Gastroesophageal sphincter (tissue), 4 donors: ENCODE data around the gene GPHN. TPM values are rescaled to one million over a fixed set of nuclear protein-coding genes. Genes with fewer than 3 reads are reported as not detected.
A peak's percentile ranks its signal among the peaks of the same experiment; 100 is the strongest.

Source experiments
- ATAC-seq: fragments of 150-250 bp; one replicate; pipeline ENCODE4 v1.9.1; 2016; ENCODE audit warnings: mild to moderate bottlenecking, moderate library complexity
- H3K27ac ChIP-seq, 4 donors: fragments of 200-600 bp; sonication (generic) in 3 of 4; 1 replicate in 3 of 4; 2 replicates in 1 of 4; pipeline ENCODE4 v1.5.1; 2016 to 2019
- H3K27me3 ChIP-seq: fragments of 200-600 bp; sonication (generic); one replicate; pipeline ENCODE4 v1.5.1; 2019
- H3K36me3 ChIP-seq, 2 donors: fragments of 200-600 bp; sonication (generic); one replicate each; pipeline ENCODE4 v1.5.1; 2019; ENCODE audit warnings: control low read depth in 1 of 2
- H3K4me1 ChIP-seq, 3 donors: fragments of 200-600 bp; sonication (generic); 1 replicate in 2 of 3; 2 replicates in 1 of 3; pipeline ENCODE4 v1.5.1; 2016 to 2019; ENCODE audit warnings: control low read depth in 2 of 3
- H3K4me3 ChIP-seq, 2 donors: fragments of 200-600 bp; sonication (generic); one replicate each; pipeline ENCODE4 v1.5.1; 2019; ENCODE audit warnings: mild to moderate bottlenecking in 1 of 2, moderate library complexity in 1 of 2
- H3K9me3 ChIP-seq, 3 donors: fragments of 200-600 bp; sonication (generic); one replicate each; pipeline ENCODE4 v1.5.1; 2017 to 2019; ENCODE audit warnings: control low read depth in 2 of 3
- EP300 ChIP-seq: sonication (generic); formaldehyde crosslinking; IDR thresholded peaks from one replicate; pipeline ENCODE4 v1.6.1; 2017; ENCODE audit warnings: antibody characterized with exemption, mild to moderate bottlenecking
- POLR2A ChIP-seq, 2 donors: fragments of 450-650 bp; IDR thresholded peaks; one replicate each; pipeline ENCODE4 v1.6.1; 2017; ENCODE audit warnings: antibody characterized with exemption in 2 of 2, mild to moderate bottlenecking in 2 of 2, moderate library complexity in 1 of 2
- POLR2AphosphoS5 ChIP-seq: sonication (generic); formaldehyde crosslinking; IDR thresholded peaks from one replicate; pipeline ENCODE4 v1.6.1; 2017; ENCODE audit warnings: antibody characterized with exemption
- WGBS, 2 donors: methylation state at CpG; one replicate each; pipeline ENCODE4 v1.1.5; 2018; ENCODE audit warnings: low coverage in 1 of 2; 5-methylcytosine and 5-hydroxymethylcytosine counted together
- total RNA-seq, 4 donors: library from RNA; depleted of rRNA; stranded (reverse); fragments of >200 nt; gene quantifications; one replicate each; pipeline ENCODE4 v1.1.0, GENCODE V29; 2016
- TF ChIP-seq, protein P1 (sequence below), 4 experiments: fragments of 200-600 bp in 2 of 4; fragments of 450-650 bp in 2 of 4; sonication (generic) in 1 of 4; IDR thresholded peaks; one replicate each; pipeline ENCODE4 v1.5.1; 2017 to 2019; ENCODE audit warnings: antibody characterized with exemption in 4 of 4, mild to moderate bottlenecking in 2 of 4, moderate library complexity in 2 of 4

GPHN gene
- total RNA-seq, 4 donors from 2014 or later, result 13.1 to 16.5 (median 14.7) TPM

DNA sequence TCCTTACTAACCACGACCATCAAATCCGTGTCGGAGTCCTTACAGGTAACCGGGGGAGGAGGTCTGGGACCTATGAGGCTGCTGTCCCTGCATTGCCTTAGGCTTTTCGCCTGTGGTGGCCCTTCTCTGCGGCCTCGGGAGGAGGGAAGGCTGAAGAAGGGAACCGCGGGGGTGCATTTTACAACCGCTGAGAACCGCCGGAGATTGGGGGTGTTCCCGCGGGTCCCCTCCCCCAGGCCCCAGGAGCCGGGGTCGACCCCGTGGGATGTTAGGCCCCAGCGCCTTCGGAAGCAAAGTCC is 549 bp downstream of the GPHN start:
- no peak for ATAC-seq
- whole genome bisulfite sequencing, 2 donors, result 0% methylated on average over 1 of the region's 19 CpGs; no CpG with 5 or more reads in 1 of the 2 donors
- no peak for TF ChIP-seq POLR2A (IDR thresholded peaks at IDR 0.05)
- no peak for TF ChIP-seq POLR2AphosphoS5
- no peak for TF ChIP-seq EP300
- TF ChIP-seq, protein P1, sequence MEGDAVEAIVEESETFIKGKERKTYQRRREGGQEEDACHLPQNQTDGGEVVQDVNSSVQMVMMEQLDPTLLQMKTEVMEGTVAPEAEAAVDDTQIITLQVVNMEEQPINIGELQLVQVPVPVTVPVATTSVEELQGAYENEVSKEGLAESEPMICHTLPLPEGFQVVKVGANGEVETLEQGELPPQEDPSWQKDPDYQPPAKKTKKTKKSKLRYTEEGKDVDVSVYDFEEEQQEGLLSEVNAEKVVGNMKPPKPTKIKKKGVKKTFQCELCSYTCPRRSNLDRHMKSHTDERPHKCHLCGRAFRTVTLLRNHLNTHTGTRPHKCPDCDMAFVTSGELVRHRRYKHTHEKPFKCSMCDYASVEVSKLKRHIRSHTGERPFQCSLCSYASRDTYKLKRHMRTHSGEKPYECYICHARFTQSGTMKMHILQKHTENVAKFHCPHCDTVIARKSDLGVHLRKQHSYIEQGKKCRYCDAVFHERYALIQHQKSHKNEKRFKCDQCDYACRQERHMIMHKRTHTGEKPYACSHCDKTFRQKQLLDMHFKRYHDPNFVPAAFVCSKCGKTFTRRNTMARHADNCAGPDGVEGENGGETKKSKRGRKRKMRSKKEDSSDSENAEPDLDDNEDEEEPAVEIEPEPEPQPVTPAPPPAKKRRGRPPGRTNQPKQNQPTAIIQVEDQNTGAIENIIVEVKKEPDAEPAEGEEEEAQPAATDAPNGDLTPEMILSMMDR (IDR thresholded peaks at IDR 0.05), result no peak

DNA sequence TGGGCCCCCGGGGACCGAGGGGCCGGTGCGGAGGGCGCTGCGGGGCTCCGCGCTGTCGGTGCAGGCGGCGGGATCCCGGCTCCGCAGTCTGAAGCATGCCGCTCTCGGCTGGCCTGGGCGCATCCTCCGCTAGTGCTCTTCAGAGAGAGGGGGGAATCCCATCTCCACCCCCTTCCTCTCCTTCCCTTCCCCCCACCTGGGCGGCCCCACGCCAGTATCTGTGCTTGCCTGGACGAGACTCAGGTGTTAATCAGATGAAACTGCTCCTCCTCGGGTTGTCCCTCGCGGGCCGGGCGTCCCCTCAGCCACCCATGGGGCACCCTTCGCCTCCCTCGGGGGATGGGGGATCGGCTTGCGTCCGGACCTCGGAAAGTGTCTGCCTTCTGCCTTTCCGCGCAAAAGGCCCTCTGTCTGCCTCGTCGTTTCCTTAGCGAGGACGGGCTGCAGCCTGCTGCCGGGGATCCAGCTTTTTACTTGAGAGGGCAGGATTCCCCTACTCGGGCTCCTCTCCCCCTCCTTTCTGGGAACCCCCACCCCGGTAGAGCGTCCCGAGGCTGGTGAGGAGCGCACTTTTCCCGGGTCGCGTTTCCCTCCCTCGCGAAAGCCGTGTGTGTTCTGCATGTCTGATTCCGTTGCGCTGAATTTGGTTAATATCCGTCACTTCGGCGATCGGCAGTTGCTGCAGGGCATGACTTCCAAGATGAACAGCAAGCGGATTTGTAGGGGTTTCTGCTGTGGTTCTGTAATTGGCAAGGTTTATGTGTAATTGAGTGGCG is 1.1 kb downstream of the GPHN start:
- WGBS, 2 donors, result 0% methylated on average over 3 to 7 of the region's 57 CpGs

More for the DNA sequence above, 549 bp downstream of the GPHN start:
- Histone ChIP-seq H3K9me3 (no peaks in the 10 kb centered on the region), H3K4me1 (peaks cover 0 to 27% (median 6%) of the 10 kb centered on the region in 3 donors), H3K27ac (peak overlapping the region; percentile 75 to 95 (median 92)), H3K27me3 (no peaks in the 10 kb centered on the region), H3K4me3 (peak overlapping the region; percentile 60 to 93), H3K36me3 (no peaks in the 10 kb centered on the region)

DNA sequence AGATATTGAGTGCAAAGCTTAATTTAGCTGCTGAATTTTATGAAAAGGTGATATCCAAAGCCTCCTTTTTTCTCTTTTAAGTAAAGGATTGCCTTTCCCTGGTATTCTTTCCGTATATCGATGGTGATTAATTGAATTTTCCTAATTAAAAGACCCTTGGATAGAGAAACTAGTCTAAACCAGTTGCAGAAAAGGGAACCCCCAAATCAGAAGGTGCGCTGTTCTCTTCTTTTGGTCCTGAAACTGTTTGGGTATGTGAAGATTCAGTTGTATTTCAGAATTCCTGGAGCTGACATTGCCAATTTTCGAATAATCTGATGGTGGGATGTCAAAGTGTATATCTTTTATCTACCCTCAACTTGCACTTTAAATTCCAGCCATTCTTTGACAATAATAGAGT is 1.9 kb downstream of the GPHN start:
- peak overlapping the region in 2 of 4 donors; percentile 90 to 93 for H3K27ac ChIP-seq
- TF ChIP-seq, protein P1 (IDR thresholded peaks at IDR 0.05), result no peak
- TF ChIP-seq POLR2AphosphoS5 (no peak), EP300 (no peak), POLR2A (IDR thresholded peaks at IDR 0.05) (no peak)
- ATAC-seq, result no peak
- peaks cover 0 to 27% (median 6%) of the 10 kb centered on the region in 3 donors for H3K4me1 ChIP-seq
- no peaks in the 10 kb centered on the region for H3K9me3 ChIP-seq
- 43 to 90% methylated on average over 2 to 4 of the region's 4 CpGs for WGBS, 2 donors
- H3K4me3 ChIP-seq, result peak overlapping the region; percentile 60 to 93
- no peaks in the 10 kb centered on the region for H3K27me3 ChIP-seq
- no peaks in the 10 kb centered on the region for H3K36me3 ChIP-seq

More for the DNA sequence above, 1.1 kb downstream of the GPHN start:
- ATAC-seq, result no peak
- Histone ChIP-seq H3K9me3 (no peaks in the 10 kb centered on the region), H3K36me3 (no peaks in the 10 kb centered on the region), H3K27ac (peak overlapping the region; percentile 75 to 95 (median 92)), H3K4me1 (peaks cover 0 to 27% (median 6%) of the 10 kb centered on the region in 3 donors), H3K4me3 (peak overlapping the region; percentile 60 to 93), H3K27me3 (no peaks in the 10 kb centered on the region)
- TF ChIP-seq, protein P1 (IDR thresholded peaks at IDR 0.05), result no peak
- TF ChIP-seq EP300, result no peak
- no peak for TF ChIP-seq POLR2AphosphoS5
- no peak for TF ChIP-seq POLR2A (IDR thresholded peaks at IDR 0.05)

DNA sequence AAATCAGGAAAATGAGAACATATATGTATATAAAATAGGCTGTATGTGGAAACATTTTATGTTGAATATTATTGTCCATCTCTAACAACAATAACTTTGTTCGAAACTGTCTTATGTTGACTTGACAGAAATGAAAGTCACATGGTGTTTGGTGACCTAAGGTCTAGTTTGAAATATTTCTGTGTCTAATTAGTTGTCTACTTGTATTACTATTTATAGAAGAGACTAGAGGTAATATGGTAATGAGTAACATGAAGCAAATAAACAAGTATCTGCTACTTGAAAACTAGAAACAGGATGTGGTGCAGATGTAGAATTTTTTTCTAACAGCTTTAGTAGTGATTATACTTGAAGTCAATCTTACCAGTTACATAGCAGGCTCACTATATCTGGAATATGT is 3.9 kb downstream of the GPHN start:
- ATAC-seq, result no peak

More for the DNA sequence above, 3.9 kb downstream of the GPHN start:
- H3K36me3 ChIP-seq, result no peaks in the 10 kb centered on the region
- H3K27me3 ChIP-seq, result no peaks in the 10 kb centered on the region
- TF ChIP-seq POLR2AphosphoS5 (no peak), EP300 (no peak)
- TF ChIP-seq, protein P1 (IDR thresholded peaks at IDR 0.05), result no peak
- no peaks in the 10 kb centered on the region for H3K9me3 ChIP-seq
- WGBS, 2 donors, result 89 to 96% methylated on average over 1 of the region's 1 CpG
- H3K4me1 ChIP-seq, result peaks cover 0 to 24% (median 6%) of the 10 kb centered on the region in 3 donors
- no peak overlapping the region for H3K27ac ChIP-seq
- no peak overlapping the region for H3K4me3 ChIP-seq
